ENCODE measurements around the gene ABI3. TPM values are rescaled to one million over a fixed set of nuclear protein-coding genes. Genes with fewer than 3 reads are reported as not detected.

Gene ABI3
- total RNA-seq, 1 experiment from 2014 or later: not detected

DNA sequence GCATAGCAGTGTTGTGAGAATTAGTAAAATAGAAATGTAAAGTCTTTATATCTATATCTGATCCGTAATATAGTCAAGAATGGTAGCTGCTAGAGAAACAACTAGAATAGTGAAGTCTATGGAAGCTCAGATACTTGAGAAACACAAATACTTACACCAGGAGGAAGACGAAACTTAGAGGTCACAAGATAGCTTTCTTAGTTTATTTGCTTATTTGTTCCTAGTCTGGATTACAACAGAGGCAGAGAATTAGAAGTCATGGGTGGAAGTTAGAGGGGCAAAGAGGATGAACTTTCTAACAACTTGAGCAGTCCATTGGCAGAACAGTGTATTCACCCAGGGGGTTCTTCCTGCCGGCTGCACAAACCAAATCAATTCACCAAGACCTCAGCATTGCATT, 14.0 kb upstream of the ABI3 start:
- H3K4me3 ChIP-seq (ENCODE audit: low read depth in 2 of 2, low read length in 2 of 2): no peak overlapping the region
- TF ChIP-seq, protein P1, sequence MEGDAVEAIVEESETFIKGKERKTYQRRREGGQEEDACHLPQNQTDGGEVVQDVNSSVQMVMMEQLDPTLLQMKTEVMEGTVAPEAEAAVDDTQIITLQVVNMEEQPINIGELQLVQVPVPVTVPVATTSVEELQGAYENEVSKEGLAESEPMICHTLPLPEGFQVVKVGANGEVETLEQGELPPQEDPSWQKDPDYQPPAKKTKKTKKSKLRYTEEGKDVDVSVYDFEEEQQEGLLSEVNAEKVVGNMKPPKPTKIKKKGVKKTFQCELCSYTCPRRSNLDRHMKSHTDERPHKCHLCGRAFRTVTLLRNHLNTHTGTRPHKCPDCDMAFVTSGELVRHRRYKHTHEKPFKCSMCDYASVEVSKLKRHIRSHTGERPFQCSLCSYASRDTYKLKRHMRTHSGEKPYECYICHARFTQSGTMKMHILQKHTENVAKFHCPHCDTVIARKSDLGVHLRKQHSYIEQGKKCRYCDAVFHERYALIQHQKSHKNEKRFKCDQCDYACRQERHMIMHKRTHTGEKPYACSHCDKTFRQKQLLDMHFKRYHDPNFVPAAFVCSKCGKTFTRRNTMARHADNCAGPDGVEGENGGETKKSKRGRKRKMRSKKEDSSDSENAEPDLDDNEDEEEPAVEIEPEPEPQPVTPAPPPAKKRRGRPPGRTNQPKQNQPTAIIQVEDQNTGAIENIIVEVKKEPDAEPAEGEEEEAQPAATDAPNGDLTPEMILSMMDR (IDR thresholded peaks at IDR 0.05): no peak
- no peak for TF ChIP-seq SIN3A (IDR thresholded peaks at IDR 0.05; ENCODE audit: borderline replicate concordance, insufficient read depth, low read depth, low read length)
- no peak for TF ChIP-seq TCF7L2 (IDR thresholded peaks at IDR 0.05; ENCODE audit: low read depth, low read length)
- TF ChIP-seq, protein P2, sequence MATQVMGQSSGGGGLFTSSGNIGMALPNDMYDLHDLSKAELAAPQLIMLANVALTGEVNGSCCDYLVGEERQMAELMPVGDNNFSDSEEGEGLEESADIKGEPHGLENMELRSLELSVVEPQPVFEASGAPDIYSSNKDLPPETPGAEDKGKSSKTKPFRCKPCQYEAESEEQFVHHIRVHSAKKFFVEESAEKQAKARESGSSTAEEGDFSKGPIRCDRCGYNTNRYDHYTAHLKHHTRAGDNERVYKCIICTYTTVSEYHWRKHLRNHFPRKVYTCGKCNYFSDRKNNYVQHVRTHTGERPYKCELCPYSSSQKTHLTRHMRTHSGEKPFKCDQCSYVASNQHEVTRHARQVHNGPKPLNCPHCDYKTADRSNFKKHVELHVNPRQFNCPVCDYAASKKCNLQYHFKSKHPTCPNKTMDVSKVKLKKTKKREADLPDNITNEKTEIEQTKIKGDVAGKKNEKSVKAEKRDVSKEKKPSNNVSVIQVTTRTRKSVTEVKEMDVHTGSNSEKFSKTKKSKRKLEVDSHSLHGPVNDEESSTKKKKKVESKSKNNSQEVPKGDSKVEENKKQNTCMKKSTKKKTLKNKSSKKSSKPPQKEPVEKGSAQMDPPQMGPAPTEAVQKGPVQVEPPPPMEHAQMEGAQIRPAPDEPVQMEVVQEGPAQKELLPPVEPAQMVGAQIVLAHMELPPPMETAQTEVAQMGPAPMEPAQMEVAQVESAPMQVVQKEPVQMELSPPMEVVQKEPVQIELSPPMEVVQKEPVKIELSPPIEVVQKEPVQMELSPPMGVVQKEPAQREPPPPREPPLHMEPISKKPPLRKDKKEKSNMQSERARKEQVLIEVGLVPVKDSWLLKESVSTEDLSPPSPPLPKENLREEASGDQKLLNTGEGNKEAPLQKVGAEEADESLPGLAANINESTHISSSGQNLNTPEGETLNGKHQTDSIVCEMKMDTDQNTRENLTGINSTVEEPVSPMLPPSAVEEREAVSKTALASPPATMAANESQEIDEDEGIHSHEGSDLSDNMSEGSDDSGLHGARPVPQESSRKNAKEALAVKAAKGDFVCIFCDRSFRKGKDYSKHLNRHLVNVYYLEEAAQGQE (IDR thresholded peaks at IDR 0.05; ENCODE audit: insufficient read depth in 1 of 2, low read depth in 2 of 2, low read length in 1 of 2): no peak
- TF ChIP-seq POLR2AphosphoS5 (IDR thresholded peaks at IDR 0.05; ENCODE audit: low read depth, low read length): no peak
- H3K9me3 ChIP-seq (ENCODE audit: control insufficient read depth, insufficient read depth, low read depth, low read length): no peaks in the 10 kb centered on the region
- H3K27ac ChIP-seq (ENCODE audit: low read length): no peak overlapping the region
- no peaks in the 10 kb centered on the region for H3K36me3 ChIP-seq (ENCODE audit: control insufficient read depth, insufficient read depth, low read length)
- no peak for ATAC-seq
- H3K4me1 ChIP-seq (ENCODE audit: control insufficient read depth, insufficient read depth, low read length): peaks cover 5% of the 10 kb centered on the region; the same call in 1 of the 2 replicates
- H3K27me3 ChIP-seq (ENCODE audit: control insufficient read depth, insufficient read depth, low read length): no peaks in the 10 kb centered on the region
- no TSS peak for BruUV-seq (replicated peaks)
- ChIA-PET POLR2A (no interaction called here), CTCF (no interaction called here)
- intact Hi-C loops (cut with micrococcal nuclease; ENCODE audit: unreplicated experiment): no loop called here
- in situ Hi-C loops (cut with HindIII; ENCODE audit: low pct_unique_long_range_greater_than_20kb, low sequenced_read_pairs): no loop called here
- DNase-seq (ENCODE audit: low read depth, low spot score): no peak

DNA sequence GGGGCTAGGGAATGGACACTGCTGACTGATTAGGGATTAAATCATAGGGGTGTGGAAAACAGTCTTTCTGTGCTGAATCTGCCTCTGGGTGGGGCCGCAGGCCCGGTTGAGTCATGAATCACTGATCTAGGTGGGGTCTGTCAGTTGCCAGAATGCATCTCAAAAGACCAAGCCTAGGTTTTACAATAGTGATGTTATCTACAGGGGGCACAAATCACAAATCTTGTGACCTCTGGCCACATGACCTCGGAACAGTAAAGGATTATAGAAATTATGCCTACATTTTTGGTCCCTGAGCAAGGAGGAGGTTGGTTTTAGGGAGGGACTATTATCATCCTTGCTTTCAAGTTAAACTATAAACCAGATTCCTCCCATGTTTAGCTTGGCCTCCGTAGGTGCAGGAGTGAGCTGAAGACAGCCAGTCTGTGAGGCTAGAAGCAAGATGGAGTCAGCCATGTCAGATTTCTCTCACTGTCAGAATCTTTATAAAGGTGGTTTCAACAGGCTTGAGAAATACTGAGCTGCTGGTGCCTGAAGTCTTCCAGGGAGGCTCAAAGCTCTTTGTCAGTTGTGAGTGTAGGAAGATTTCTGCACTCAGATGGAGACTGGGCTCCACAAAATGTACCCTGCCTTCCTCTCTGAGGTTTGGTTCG, 13.0 kb upstream of the ABI3 start:
- in situ Hi-C loops (cut with HindIII; ENCODE audit: low pct_unique_long_range_greater_than_20kb, low sequenced_read_pairs): no loop called here
- intact Hi-C loops (cut with micrococcal nuclease; ENCODE audit: unreplicated experiment): no loop called here
- Histone ChIP-seq H3K9me3 (ENCODE audit: control insufficient read depth, insufficient read depth, low read depth, low read length) (no peaks in the 10 kb centered on the region), H3K36me3 (ENCODE audit: control insufficient read depth, insufficient read depth, low read length) (no peaks in the 10 kb centered on the region), H3K4me1 (ENCODE audit: control insufficient read depth, insufficient read depth, low read length) (peaks cover 4% of the 10 kb centered on the region; the same call in 1 of the 2 replicates), H3K27me3 (ENCODE audit: control insufficient read depth, insufficient read depth, low read length) (no peaks in the 10 kb centered on the region), H3K4me3 (ENCODE audit: low read depth in 2 of 2, low read length in 2 of 2) (no peak overlapping the region), H3K27ac (ENCODE audit: low read length) (no peak overlapping the region)
- ChIA-PET POLR2A (no interaction called here), CTCF (no interaction called here)
- DNase-seq (ENCODE audit: low read depth, low spot score) (no peak), ATAC-seq (no peak)
- no TSS peak for BruUV-seq (replicated peaks)
- TF ChIP-seq TCF7L2 (IDR thresholded peaks at IDR 0.05; ENCODE audit: low read depth, low read length): no peak
- TF ChIP-seq POLR2AphosphoS5 (IDR thresholded peaks at IDR 0.05; ENCODE audit: low read depth, low read length): no peak
- TF ChIP-seq, protein P1 (IDR thresholded peaks at IDR 0.05): no peak
- TF ChIP-seq, protein P2 (IDR thresholded peaks at IDR 0.05; ENCODE audit: insufficient read depth in 1 of 2, low read depth in 2 of 2, low read length in 1 of 2): no peak
- no peak for TF ChIP-seq SIN3A (IDR thresholded peaks at IDR 0.05; ENCODE audit: borderline replicate concordance, insufficient read depth, low read depth, low read length)

Measured in Panc1 (cell line).